WTC11 (cell line): ENCODE results near the gene TAL1. TPM values are rescaled to one million over a fixed set of nuclear protein-coding genes. Genes with fewer than 3 reads are reported as not detected.

Source experiments
- ATAC-seq: fragments of 200-7000 bp; cut with Tn5 transposase; 2 replicates; pipeline ENCODE4 v1.10.0; 2021; ENCODE audit warnings: mild to moderate bottlenecking, moderate library complexity
- CTCF ChIA-PET: fragments of 300-600 bp; sonication (Branson Sonifier 250); formaldehyde crosslinking; loops from one replicate; lab custom pipeline; 2021; ENCODE audit warnings: antibody characterized with exemption; lab: Charles Lee
- POLR2A ChIA-PET: fragments of 350-600 bp; sonication (Branson Sonifier 250); formaldehyde crosslinking; loops from one replicate; lab custom pipeline; 2021; ENCODE audit warnings: antibody characterized with exemption; lab: Charles Lee
- DNase-seq: peaks from one replicate; pipeline ENCODE4 v3.0.0; 2021; ENCODE audit warnings: low spot score
- H3K27ac Mint-ChIP-seq: 2 replicates; pipeline ENCODE4 v1.8.0; 2021; ENCODE audit warnings: mixed read lengths
- H3K27me3 Mint-ChIP-seq: 2 replicates; pipeline ENCODE4 v1.8.0; 2021; ENCODE audit warnings: low read depth, mild to moderate bottlenecking, moderate library complexity, mixed read lengths
- H3K36me3 Mint-ChIP-seq: 2 replicates; pipeline ENCODE4 v1.8.0; 2021; ENCODE audit warnings: mixed read lengths
- H3K4me1 Mint-ChIP-seq: 2 replicates; pipeline ENCODE4 v1.8.0; 2022; ENCODE audit warnings: mixed read lengths
- H3K4me3 Mint-ChIP-seq: 2 replicates; pipeline ENCODE4 v1.8.0; 2021; ENCODE audit warnings: mild to moderate bottlenecking, moderate library complexity, mixed read lengths
- H3K9me3 Mint-ChIP-seq: 2 replicates; pipeline ENCODE4 v1.8.0; 2021; ENCODE audit warnings: mixed read lengths
- EMX1 ChIP-seq: fragments of 250-450 bp; sonication (Bioruptor Pico); IDR thresholded peaks from 2 replicates; pipeline ENCODE4 v1.8.0; 2021; ENCODE audit warnings: mild to moderate bottlenecking
- ERG ChIP-seq: fragments of 250-450 bp; sonication (Bioruptor Pico); IDR thresholded peaks from 2 replicates; pipeline ENCODE4 v1.8.0; 2021; ENCODE audit warnings: mild to moderate bottlenecking
- FOXP4 ChIP-seq: sonication (generic); formaldehyde crosslinking; IDR thresholded peaks from 2 replicates; pipeline ENCODE4 v1.8.0; 2022; ENCODE audit warnings: mild to moderate bottlenecking, missing genetic modification reagents
- JAZF1 ChIP-seq: fragments of 250-450 bp; sonication (Bioruptor Pico); IDR thresholded peaks from 2 replicates; pipeline ENCODE4 v1.9.0; 2021; ENCODE audit warnings: moderate library complexity, mild to moderate bottlenecking, inconsistent platforms
- NR1H2 ChIP-seq: sonication (generic); formaldehyde crosslinking; IDR thresholded peaks from 2 replicates; pipeline ENCODE4 v1.9.0; 2021; ENCODE audit warnings: mild to moderate bottlenecking, moderate library complexity, missing genetic modification reagents
- SMAD4 ChIP-seq: sonication (generic); formaldehyde crosslinking; IDR thresholded peaks from 2 replicates; pipeline ENCODE4 v1.8.0; 2022; ENCODE audit warnings: mild to moderate bottlenecking, missing genetic modification reagents
- TP53 ChIP-seq: sonication (generic); formaldehyde crosslinking; IDR thresholded peaks from 2 replicates; pipeline ENCODE4 v1.8.1; 2023; ENCODE audit warnings: mild to moderate bottlenecking, missing genetic modification reagents
- ZNF512 ChIP-seq: sonication (generic); formaldehyde crosslinking; IDR thresholded peaks from 2 replicates; pipeline ENCODE4 v1.8.1; 2022; ENCODE audit warnings: missing genetic modification reagents, borderline replicate concordance
- ZNF671 ChIP-seq: fragments of 250-450 bp; sonication (Bioruptor Pico); IDR thresholded peaks from 2 replicates; pipeline ENCODE4 v1.8.0; 2021; ENCODE audit warnings: mild to moderate bottlenecking
- total RNA-seq: library from RNA; stranded (reverse); gene quantifications from 3 replicates; pipeline ENCODE4 v1.2.3, GENCODE V29; 2021
- TF ChIP-seq, protein P1 (sequence below): sonication (generic); formaldehyde crosslinking; IDR thresholded peaks from 2 replicates; pipeline ENCODE4 v1.8.1; 2022; ENCODE audit warnings: low read depth, mild to moderate bottlenecking, moderate library complexity, missing genetic modification reagents, borderline replicate concordance
- TF ChIP-seq, protein P2 (sequence below): sonication (generic); formaldehyde crosslinking; IDR thresholded peaks from 2 replicates; pipeline ENCODE4 v1.8.0; 2022; ENCODE audit warnings: missing genetic modification reagents
- TF ChIP-seq, protein P3 (sequence below): sonication (generic); formaldehyde crosslinking; IDR thresholded peaks from 2 replicates; pipeline ENCODE4 v1.8.0; 2022; ENCODE audit warnings: mild to moderate bottlenecking, missing genetic modification reagents
- TF ChIP-seq, protein P4 (sequence below): sonication (generic); formaldehyde crosslinking; IDR thresholded peaks from 2 replicates; pipeline ENCODE4 v1.8.1; 2023; ENCODE audit warnings: mild to moderate bottlenecking, missing genetic modification reagents

The TAL1 gene
- total RNA-seq, 1 experiment from 2014 or later, result 0.63 TPM

DNA sequence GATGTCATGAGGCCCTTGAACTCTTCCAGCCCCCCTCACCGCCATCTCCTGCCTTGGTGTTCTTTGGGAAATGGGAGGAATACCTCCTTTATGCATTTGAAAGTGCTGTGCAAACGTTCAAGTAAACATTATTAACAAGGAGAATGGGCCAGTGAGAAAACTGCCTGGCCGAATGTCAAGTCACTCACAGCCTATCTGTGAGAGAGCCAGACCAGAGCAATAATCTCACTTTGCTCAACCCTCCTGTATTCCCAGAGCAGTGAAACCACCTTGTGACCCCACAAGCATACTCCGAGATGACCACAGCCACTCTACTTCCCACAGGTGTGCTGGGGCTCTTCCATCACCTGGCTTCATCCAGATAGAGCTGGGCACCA is 5.2 kb downstream of the TAL1 start (continued):
- no peak for TF ChIP-seq ERG
- TF ChIP-seq, protein P1, sequence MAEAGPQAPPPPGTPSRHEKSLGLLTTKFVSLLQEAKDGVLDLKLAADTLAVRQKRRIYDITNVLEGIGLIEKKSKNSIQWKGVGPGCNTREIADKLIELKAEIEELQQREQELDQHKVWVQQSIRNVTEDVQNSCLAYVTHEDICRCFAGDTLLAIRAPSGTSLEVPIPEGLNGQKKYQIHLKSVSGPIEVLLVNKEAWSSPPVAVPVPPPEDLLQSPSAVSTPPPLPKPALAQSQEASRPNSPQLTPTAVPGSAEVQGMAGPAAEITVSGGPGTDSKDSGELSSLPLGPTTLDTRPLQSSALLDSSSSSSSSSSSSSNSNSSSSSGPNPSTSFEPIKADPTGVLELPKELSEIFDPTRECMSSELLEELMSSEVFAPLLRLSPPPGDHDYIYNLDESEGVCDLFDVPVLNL (CRISPR knock-in tag), result no peak
- TF ChIP-seq, protein P2, sequence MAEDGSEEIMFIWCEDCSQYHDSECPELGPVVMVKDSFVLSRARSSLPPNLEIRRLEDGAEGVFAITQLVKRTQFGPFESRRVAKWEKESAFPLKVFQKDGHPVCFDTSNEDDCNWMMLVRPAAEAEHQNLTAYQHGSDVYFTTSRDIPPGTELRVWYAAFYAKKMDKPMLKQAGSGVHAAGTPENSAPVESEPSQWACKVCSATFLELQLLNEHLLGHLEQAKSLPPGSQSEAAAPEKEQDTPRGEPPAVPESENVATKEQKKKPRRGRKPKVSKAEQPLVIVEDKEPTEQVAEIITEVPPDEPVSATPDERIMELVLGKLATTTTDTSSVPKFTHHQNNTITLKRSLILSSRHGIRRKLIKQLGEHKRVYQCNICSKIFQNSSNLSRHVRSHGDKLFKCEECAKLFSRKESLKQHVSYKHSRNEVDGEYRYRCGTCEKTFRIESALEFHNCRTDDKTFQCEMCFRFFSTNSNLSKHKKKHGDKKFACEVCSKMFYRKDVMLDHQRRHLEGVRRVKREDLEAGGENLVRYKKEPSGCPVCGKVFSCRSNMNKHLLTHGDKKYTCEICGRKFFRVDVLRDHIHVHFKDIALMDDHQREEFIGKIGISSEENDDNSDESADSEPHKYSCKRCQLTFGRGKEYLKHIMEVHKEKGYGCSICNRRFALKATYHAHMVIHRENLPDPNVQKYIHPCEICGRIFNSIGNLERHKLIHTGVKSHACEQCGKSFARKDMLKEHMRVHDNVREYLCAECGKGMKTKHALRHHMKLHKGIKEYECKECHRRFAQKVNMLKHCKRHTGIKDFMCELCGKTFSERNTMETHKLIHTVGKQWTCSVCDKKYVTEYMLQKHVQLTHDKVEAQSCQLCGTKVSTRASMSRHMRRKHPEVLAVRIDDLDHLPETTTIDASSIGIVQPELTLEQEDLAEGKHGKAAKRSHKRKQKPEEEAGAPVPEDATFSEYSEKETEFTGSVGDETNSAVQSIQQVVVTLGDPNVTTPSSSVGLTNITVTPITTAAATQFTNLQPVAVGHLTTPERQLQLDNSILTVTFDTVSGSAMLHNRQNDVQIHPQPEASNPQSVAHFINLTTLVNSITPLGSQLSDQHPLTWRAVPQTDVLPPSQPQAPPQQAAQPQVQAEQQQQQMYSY, result no peak

GRCh38 chr1:47226121-47226838 is 5.7 kb downstream of the TAL1 start:
- no peak for DNase-seq
- no peaks in the 10 kb centered on the region for H3K9me3 Mint-ChIP-seq
- peaks cover 58% of the 10 kb centered on the region for H3K27me3 Mint-ChIP-seq
- ChIA-PET CTCF (interaction anchor here (0.5 to 3.9 kb wide), 5 partner anchors 10 to 224 kb away, joined by 3 to 25 read pairs (median 3); no protein-coding TSS in a partner anchor), POLR2A (no interaction called here)
- no peak for ATAC-seq
- TF ChIP-seq ZNF512 (CRISPR knock-in tag) (no peak), TP53 (no peak), ERG (no peak), FOXP4 (CRISPR knock-in tag) (no peak), JAZF1 (no peak)
- peaks cover 48% of the 10 kb centered on the region for H3K4me1 Mint-ChIP-seq
- H3K27ac Mint-ChIP-seq, result no peak overlapping the region
- no peaks in the 10 kb centered on the region for H3K36me3 Mint-ChIP-seq
- peak overlapping the region; percentile 63 for H3K4me3 Mint-ChIP-seq

DNA sequence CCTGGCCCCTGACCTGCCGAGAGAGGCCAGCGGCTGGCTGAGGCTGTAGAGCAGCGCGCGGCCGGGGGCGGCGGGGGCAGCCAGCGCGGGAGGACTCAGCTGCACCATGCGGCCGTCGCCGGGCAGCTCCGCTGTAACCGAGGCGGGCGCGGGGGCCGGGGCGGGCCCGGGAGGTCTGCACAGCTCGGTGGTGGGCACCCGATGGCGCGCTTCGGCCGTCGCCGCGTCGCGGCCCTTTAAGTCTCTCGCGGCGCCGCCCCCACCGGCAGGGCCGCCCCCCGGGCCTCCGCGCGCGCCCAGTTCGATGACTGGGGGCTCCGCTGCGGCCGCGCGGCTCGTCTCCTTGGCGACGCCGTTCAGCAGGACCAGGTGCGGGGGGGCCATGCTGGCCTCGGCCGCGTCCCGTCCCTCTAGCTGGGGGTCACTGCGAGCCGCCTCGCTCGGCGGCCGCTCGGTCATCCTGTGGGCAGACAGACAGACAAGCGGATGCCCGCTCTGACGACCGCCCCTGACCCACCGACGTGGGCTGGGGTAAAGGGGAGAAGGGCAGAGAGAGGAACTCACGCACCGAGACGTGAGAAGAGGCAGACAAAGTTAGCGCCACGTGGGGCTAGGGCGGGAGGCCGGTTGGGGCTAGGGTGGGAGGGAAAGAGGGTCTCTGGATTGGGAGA is 6.5 kb downstream of the TAL1 start:
- ATAC-seq, result peak; percentile 6
- Mint-ChIP-seq H3K27me3 (peaks cover 51% of the 10 kb centered on the region), H3K4me1 (peaks cover 43% of the 10 kb centered on the region), H3K4me3 (peak overlapping the region; percentile 63), H3K36me3 (no peaks in the 10 kb centered on the region), H3K9me3 (no peaks in the 10 kb centered on the region), H3K27ac (no peak overlapping the region)
- DNase-seq, result no peak
- ChIA-PET CTCF (interaction anchor here (0.5 to 2.4 kb wide), 4 partner anchors 11 to 47 kb away, joined by 3 to 13 read pairs (median 6); no protein-coding TSS in a partner anchor), POLR2A (no interaction called here)
- TF ChIP-seq, protein P3, sequence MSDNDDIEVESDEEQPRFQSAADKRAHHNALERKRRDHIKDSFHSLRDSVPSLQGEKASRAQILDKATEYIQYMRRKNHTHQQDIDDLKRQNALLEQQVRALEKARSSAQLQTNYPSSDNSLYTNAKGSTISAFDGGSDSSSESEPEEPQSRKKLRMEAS (CRISPR knock-in tag), result no peak
- TF ChIP-seq, protein P2, result no peak
- TF ChIP-seq, protein P4, sequence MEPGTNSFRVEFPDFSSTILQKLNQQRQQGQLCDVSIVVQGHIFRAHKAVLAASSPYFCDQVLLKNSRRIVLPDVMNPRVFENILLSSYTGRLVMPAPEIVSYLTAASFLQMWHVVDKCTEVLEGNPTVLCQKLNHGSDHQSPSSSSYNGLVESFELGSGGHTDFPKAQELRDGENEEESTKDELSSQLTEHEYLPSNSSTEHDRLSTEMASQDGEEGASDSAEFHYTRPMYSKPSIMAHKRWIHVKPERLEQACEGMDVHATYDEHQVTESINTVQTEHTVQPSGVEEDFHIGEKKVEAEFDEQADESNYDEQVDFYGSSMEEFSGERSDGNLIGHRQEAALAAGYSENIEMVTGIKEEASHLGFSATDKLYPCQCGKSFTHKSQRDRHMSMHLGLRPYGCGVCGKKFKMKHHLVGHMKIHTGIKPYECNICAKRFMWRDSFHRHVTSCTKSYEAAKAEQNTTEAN, result no peak
- TF ChIP-seq EMX1 (CRISPR knock-in tag), result no peak
- no peak for TF ChIP-seq ZNF671 (CRISPR knock-in tag)
- TF ChIP-seq NR1H2 (CRISPR knock-in tag), result no peak
- TF ChIP-seq SMAD4, result no peak
